ENCODE results near the gene PDGFA. TPM values are rescaled to one million over a fixed set of nuclear protein-coding genes. Genes with fewer than 3 reads are reported as not detected.

PDGFA gene
- total RNA-seq, 4 donors from 2014 or later, result 3.6 to 6.6 (median 4.9) TPM

- TF ChIP-seq, protein P1, sequence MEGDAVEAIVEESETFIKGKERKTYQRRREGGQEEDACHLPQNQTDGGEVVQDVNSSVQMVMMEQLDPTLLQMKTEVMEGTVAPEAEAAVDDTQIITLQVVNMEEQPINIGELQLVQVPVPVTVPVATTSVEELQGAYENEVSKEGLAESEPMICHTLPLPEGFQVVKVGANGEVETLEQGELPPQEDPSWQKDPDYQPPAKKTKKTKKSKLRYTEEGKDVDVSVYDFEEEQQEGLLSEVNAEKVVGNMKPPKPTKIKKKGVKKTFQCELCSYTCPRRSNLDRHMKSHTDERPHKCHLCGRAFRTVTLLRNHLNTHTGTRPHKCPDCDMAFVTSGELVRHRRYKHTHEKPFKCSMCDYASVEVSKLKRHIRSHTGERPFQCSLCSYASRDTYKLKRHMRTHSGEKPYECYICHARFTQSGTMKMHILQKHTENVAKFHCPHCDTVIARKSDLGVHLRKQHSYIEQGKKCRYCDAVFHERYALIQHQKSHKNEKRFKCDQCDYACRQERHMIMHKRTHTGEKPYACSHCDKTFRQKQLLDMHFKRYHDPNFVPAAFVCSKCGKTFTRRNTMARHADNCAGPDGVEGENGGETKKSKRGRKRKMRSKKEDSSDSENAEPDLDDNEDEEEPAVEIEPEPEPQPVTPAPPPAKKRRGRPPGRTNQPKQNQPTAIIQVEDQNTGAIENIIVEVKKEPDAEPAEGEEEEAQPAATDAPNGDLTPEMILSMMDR (IDR thresholded peaks at IDR 0.05; ENCODE audit: low read depth), result no peak
These were observed 25.9 kb downstream of the PDGFA start for GRCh38 chr7:493661-494251.

- TF ChIP-seq, protein P1 (IDR thresholded peaks at IDR 0.05; ENCODE audit: low read depth), result no peak
These were observed 27.0 kb downstream of the PDGFA start for GRCh38 chr7:492714-493065.

DNA sequence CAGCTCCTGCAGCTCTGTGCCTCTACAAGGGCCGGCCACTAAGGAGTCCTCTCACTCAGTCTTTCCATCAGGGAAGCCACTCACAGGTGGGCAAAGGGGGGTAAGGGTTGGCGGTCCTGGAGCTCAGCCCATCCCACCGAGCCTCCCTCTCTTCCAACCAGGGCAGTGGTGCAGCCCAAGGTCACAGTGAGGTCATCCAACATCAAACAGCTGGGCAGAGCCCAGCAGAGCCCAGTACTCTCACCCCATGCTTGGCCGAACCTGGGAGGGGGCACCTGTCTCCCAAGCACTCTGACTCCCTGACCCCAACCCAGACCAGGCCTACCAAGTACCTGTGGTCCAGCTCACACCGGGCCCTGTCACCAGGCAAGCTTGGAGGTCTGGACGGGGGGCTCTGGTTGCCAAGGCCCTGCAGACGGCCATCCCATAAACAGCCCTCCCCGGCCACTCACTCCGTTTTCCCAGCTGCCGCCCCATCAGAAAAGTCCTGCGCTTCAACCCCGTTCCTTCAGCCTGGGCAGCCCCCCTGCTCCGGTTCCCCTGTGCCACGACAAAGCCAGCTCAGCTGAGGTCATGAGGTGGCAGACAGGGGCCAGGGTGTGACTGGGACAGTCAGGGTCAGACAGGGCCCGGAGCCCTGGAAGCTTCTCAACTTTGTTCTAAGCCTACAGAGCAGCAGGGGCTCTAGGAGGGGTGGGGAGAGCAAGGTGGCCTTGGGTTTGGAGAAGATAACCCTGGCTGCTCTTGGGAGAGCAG lies 27.5 kb downstream of the PDGFA start:
- TF ChIP-seq, protein P1 (IDR thresholded peaks at IDR 0.05; ENCODE audit: low read depth), result no peak

DNA sequence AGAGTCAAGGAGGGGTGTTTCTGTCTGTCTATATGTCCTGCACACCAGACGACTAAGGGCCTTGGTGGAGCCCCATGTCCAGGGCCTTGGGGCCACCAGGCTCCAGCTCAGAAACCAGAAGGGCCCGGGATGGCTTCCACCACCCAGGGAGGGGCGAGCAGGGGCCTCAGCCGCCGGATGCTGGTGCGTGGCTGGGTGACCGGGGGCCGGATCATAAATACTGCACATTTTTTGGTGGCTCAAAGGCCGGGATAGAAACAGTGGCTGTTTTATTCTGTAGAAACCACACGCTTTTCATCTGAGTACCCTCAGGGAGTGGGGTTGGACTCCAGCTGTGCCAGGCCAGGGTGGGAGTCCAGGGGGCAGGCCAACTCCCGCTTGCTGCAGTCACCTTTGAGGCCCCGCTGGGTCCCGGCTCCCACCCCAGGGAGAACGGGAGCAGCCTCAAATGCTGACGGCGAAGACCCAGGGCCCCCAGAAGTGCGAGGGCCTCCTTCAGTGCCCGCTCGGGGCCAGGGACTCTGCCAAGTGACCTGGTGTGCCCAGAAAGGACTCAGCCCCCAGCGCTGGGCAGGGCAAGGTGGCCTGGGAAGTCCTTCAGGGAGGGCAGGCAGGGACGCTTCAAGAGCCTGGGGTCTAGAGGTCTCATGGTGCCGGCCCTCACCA lies 28.2 kb downstream of the PDGFA start:
- TF ChIP-seq, protein P1 (IDR thresholded peaks at IDR 0.05; ENCODE audit: low read depth), result no peak

- TF ChIP-seq, protein P1 (IDR thresholded peaks at IDR 0.05; ENCODE audit: low read depth), result no peak
These were observed 29.0 kb downstream of the PDGFA start for GRCh38 chr7:490461-491291.

GRCh38 chr7:489876-490275 lies 29.8 kb downstream of the PDGFA start:
- TF ChIP-seq, protein P1 (IDR thresholded peaks at IDR 0.05; ENCODE audit: low read depth), result no peak

All from subcutaneous adipose tissue (tissue), 4 donors.